Retina (tissue), 1 donor: ENCODE results near the gene KRTAP9-3.
"Not testable (repeated sequence)": the region's sequence is repeated elsewhere in the genome, so short reads cannot be mapped to it uniquely, and the experiment has no call there.

ENCODE experiments used
- DNase-seq: peaks from one replicate; pipeline ENCODE4 v3.0.0-alpha.2; 2016

KRTAP9-3 gene, protein sequence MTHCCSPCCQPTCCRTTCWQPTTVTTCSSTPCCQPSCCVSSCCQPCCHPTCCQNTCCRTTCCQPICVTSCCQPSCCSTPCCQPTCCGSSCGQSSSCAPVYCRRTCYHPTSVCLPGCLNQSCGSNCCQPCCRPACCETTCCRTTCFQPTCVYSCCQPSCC

DNA sequence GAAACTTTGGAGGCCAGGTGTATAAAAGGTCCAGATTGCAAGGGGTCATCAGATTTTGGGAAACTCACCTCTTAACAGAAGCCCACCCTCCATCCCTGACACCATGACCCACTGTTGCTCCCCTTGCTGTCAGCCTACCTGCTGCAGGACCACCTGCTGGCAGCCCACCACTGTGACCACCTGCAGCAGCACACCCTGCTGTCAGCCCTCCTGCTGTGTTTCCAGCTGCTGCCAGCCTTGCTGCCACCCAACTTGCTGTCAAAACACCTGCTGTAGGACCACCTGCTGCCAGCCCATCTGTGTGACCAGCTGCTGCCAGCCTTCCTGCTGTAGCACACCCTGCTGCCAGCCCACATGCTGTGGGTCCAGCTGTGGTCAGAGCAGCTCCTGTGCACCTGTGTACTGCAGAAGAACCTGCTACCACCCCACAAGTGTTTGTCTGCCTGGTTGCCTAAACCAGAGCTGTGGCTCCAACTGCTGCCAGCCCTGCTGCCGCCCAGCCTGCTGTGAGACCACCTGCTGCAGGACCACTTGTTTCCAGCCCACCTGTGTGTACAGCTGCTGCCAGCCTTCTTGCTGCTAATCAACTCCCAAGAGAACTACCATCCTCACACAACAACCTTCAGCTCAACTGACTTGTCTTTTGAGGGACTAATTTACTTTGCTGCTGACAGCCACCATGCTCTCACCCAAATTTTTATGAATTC is at the start of gene KRTAP9-3:
Gene KRTAP9-3, plus strand, starts transcription at position 51 of the 707 bp plus-strand sequence. Its CDS starts 53 bp downstream, at position 104.
- DNase-seq: not testable (repeated sequence)

DNA sequence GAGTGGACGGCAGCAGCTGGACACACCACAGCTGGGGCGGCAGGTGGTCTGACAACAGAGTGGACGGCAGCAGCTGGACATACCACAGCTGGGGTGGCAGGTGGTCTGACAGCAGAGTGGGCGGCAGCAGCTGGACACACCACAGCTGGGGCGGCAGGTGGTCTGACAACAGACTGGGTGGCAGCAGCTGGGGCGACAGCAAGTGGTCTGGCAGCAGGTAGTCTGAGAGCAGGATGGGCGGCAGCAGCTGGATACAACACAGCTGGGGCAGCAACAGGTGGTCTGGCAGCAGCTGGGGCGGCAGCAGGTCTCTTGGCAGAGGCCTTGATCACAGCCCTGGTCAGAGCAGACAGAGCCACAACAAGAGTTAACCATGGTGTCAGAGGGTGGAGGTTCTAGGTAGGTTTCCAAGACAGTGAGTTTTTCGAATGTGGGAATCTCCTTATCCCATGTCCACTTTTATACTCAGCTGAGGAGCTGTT is 47.7 kb upstream of the KRTAP9-3 start, which contains the start of gene KRTAP4-1:
Gene KRTAP4-1, minus strand, starts transcription at position 432 of the 482 bp plus-strand sequence. Its CDS starts 57 bp downstream, at position 375.
- DNase-seq: no peak

DNA sequence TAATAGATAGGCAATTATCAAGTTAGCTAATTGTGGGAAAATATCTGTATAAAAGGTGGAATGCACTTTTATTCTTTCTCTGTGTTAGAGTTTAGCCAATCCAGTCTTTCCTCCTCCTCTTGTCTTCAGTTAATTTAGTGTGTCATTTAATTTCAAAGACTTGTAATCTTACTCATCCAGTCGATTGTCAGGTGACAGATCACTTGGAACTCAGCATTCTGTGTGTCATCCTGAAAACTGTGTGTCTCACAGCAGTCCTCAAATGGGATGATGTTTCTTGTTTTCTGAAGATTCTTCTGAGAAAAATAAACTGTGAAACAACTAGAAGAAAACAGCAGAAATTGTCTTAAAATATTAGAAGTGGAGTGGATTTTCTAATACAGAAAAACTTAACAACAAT is 47.2 kb upstream of the KRTAP9-3 start:
- no peak for DNase-seq

DNA sequence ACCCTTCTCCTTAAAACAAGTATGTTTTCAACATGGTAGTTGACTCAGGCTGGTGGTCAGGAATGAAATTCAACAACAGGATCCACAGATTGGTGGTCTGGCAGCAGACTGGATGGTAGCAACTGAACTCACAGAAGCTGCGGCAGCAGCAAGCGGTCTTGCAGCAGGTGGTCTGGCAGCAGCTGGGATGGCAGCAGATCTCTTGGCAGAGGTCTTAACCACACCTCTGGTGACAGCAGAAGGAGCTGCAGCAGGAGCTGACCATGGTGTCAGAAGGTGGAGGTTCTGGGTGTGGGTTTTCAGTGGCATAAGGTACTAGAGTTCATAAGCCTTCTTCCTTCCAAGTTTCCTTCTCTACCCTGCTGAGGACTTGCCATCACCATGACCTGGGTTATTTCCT is 45.4 kb upstream of the KRTAP9-3 start:
- no peak for DNase-seq

DNA sequence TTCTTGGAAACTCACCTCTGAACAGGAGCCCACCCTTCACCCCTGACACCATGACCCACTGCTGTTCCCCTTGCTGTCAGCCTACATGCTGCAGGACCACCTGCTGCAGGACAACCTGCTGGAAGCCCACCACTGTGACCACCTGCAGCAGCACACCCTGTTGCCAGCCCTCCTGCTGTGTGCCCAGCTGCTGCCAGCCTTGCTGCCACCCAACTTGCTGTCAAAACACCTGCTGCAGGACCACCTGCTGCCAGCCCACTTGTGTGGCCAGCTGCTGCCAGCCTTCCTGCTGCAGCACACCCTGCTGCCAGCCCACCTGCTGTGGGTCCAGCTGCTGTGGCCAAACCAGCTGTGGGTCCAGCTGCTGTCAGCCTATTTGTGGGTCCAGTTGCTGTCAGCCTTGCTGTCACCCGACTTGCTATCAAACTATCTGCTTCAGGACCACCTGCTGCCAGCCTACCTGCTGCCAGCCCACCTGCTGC is 42.4 kb upstream of the KRTAP9-3 start, which contains the start of gene KRTAP9-1:
Gene KRTAP9-1, plus strand, starts transcription at position 51 of the 482 bp plus-strand sequence. Its CDS starts 0 bp downstream, at position 51.
- DNase-seq: not testable (repeated sequence)

DNA sequence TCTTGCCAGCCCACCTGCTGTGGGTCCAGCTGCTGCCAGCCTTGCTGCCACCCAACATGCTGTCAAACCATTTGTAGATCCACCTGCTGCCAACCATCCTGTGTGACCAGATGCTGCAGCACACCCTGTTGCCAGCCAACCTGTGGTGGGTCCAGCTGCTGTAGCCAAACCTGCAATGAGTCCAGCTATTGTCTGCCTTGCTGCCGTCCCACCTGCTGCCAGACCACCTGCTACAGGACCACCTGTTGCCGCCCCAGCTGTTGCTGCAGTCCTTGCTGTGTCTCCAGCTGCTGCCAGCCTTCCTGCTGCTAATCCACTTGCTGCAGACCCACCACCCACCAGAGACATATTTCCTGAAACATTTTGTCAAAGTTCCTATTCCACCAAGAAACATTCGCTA is 41.9 kb upstream of the KRTAP9-3 start:
- no peak for DNase-seq

DNA sequence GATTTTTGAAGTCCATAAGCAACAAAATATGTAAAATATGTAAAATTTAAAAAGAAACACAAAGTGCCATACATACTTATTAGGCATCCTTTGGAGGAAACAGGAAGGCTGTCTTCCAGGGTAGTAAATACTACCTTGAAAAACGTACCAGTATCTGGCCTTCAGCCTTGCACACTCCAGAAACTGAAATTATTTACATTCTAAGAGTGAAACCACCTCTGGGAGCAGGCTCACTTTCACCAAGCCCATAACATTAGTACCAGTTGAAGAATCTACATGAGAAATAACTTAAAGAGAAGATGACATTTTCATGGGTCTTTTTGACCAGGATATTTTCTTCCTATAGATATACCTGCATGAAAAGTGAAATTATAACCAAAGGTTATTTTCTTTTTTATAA is 36.2 kb upstream of the KRTAP9-3 start:
- no peak for DNase-seq

DNA sequence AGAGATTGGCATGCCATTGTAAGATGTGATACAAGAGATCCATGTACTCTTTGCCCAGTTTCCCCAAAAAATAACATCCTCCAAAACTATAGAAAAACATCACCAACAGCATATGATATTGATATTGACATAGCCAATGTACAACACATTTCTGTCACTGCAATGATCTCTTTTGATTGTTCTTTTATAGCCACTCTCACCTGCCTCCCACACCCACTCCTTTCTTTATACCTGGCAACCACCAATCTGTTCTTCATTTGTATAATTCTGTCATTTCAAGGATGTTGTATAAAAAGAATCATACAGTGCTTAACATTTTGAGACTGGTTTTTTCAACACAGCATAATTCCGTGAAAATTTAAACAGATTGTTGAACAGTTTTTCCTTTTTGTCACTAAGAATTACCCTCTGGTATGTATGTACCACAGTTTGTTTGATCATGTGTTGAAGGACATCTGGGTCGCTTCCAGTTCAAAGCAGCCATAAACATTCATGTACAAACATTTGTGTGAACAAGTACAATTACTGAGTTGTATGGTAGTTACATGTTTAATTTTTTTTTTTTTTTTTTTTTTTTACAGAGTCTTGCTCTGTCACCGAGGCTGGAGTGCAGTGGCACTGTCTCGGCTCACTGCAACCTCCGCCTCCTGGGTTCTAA is 32.7 kb upstream of the KRTAP9-3 start:
- DNase-seq: no peak

DNA sequence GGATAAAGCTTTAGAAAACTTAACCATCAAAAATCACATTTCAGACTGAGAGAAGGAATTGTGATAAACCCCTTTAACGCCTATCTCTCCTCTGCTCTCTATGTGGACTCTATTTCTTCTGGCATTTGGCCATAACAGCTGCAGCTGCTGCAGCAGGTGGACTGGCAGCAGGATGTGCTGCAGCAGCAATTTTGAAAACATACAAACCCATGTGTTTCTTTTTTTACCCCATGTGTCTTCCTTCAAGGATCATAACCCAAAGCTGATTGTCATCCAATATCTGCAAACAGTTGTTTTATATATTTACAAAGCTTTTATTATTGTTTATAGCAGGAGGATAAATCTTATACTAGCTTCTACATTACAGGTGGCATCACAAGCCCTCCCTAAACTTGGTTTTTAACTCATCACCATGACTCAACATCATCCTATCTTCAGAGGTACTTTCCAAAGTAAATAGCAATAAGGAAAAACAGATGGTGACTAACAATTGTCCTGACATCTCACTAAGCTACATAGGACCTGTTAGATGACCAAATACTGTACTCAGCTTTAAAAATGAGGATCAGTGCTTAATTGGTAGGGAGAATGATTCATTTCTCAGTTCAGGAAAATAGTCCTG is 20.3 kb upstream of the KRTAP9-3 start:
- no peak for DNase-seq

DNA sequence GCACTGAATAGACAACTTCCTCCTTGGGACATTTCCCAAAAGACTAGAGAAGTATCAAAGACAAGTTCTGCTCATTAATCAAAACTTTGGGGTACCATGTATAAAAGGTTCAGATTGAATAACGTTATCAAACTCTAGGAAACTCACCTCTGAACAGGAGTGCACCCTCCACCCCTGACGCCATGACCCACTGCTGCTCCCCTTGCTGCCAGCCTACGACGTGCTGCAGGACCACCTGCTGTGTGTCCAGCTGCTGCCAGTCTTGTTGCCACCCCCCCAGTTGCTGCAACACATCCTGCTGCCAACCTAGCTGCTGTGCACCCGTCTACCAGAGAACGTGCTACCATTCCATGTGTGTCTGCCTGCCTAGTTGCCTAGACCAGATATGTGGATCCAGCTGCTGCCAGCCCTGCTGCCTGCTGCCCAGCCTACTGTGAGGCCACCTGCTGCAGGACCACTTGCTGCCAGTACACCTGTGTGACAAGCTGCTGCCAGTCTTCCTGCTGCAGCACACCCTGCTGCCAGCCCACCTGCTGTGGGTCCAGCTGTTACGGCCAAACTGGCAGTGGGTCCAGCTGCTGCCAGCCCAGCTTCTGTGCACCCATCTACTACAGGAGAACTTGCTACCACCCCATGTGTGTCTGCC is 19.6 kb upstream of the KRTAP9-3 start:
- no peak for DNase-seq

DNA sequence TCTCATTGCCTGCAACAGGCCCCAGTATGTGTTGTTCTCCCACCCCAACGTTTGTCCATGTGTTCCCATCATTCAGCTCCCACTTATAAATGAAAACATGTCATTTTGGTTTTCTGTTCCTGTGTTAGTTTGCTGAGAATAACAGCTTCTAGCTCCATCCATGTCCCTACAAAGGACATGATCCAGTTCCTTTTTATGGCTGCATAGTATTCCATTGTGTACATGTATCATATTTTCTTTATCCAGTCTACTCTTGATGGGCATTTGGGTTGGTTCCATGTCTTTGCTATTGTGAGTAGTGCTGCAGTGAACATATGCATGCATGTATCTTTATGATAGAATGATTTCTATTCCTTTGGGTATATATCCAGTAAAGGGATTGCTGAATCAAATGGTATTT is 16.6 kb upstream of the KRTAP9-3 start:
- no peak for DNase-seq

DNA sequence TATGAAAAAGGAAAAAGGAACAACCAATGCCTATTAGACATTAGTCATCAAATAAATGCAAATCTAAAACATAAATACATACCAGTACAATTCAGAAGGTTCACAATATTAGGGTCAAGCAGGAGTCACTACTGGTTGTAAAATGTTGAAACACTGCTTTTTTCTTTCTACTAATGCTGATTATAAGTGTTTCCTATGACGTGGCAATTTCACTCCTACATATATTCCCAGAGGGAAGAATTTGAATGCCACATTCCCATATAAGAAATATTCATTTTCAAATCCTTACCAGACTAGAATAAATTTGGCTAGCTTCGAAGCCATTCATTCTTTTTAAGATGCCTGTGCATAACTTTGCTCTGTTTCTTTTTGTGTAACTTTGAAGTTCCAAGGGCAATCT is 8.4 kb upstream of the KRTAP9-3 start:
- no peak for DNase-seq

DNA sequence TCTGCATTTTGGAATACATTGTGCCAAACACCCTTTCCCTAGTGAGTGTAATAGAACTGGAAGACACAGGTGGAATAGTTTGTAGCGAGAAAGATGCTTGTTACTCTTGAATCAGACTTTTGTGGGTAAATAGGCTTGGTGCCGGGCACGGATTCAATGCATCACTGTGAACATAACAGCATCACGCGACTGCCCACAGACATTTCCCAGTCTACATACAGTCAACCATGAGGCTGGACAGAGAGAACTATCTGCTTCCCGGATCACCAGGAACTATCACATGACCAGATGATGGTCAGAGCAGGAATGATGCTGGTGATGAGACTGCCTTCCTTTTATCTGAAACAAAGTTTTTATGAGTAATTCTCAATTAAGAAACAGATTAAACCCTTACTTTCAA is 6.2 kb upstream of the KRTAP9-3 start:
- DNase-seq: no peak

DNA sequence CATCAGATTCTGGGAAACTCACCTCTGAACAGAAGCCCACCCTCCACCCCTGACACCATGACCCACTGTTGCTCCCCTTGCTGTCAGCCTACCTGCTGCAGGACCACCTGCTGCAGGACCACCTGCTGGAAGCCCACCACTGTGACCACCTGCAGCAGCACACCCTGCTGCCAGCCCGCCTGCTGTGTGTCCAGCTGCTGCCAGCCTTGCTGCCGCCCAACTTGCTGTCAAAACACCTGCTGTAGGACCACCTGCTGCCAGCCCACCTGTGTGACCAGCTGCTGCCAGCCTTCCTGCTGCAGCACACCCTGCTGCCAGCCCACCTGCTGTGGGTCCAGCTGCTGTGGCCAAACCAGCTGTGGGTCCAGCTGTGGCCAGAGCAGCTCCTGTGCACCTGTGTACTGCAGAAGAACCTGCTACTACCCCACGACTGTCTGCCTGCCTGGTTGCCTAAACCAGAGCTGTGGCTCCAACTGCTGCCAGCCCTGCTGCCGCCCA is 5.6 kb upstream of the KRTAP9-3 start, which contains the start of gene KRTAP9-2:
Gene KRTAP9-2, plus strand, starts transcription at position 51 of the 498 bp plus-strand sequence. Its CDS starts 7 bp downstream, at position 58.
- not testable (repeated sequence) for DNase-seq

DNA sequence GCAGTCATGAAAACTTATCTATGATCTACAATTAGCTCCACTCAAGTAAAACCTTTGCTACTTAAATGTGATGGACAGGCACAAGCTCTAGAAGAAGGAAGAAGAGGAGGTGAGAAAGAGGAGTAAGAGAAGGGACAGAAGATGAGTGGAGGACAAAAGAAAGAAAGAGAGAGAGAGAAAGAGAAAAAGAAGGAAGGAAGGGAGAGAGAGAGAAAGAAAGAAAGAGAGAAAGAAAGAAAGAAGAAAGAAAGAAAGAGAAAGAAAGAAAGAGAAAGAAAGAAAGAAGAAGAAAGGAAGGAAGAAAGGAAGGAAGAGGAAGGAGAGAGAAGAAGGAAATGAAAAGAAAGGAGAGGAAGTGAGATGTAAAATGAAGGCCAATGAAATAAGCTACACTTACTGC is 2.2 kb upstream of the KRTAP9-3 start:
- no peak for DNase-seq

DNA sequence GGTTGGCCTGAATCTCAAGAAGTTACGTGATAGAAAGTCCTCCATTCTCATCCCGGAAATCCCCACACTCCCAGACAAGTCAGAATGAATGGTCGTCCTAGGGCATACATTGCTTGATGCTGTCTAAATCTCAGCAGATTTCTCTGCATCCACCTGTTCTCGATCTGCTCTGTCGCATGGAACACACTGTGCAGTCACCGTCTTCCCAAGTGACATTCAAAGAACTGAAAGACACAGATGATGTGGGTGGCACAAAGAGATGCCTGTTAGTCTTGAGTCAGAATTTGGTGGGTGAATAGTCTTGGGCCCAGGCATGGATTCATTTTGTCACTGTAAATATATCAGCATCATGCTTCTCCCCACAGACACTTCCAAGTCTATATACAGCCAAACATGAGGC is 518 bp upstream of the KRTAP9-3 start:
- DNase-seq: no peak

DNA sequence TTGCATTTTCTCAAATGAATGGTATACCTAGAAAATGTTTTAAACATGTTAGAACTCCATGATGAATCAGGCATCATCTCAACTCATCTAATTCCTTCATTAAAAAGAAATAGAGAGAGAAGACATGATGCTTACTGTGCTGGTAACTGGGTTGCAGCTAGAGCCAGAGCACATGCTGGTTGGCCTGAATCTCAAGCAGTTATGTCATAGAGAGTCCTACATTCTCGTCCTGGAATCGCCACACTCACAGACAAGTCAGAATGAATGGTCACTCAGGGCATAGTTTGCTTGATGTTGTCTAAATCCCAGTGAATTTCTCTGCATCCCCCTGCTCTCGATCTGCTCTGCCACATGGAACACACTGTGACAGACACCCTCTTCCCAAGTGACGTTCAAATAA is 4.9 kb downstream of the KRTAP9-3 start:
- not testable (repeated sequence) for DNase-seq

DNA sequence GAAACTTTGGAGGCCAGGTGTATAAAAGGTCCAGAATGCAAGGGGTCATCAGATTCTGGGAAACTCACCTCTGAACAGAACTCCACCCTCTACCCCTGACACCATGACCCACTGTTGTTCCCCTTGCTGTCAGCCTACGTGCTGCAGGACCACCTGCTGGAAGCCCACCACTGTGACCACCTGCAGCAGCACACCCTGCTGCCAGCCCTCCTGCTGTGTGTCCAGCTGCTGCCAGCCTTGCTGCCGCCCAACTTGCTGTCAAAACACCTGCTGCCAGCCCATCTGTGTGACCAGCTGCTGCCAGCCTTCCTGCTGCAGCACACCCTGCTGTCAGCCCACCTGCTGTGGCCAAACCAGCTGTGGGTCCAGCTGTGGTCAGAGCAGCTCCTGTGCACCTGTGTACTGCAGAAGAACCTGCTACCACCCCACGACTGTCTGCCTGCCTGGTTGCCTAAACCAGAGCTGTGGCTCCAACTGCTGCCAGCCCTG is 5.7 kb downstream of the KRTAP9-3 start, which contains the start of gene KRTAP9-8:
Gene KRTAP9-8, plus strand, starts transcription at position 51 of the 489 bp plus-strand sequence. Its CDS starts 53 bp downstream, at position 104.
- not testable (repeated sequence) for DNase-seq

DNA sequence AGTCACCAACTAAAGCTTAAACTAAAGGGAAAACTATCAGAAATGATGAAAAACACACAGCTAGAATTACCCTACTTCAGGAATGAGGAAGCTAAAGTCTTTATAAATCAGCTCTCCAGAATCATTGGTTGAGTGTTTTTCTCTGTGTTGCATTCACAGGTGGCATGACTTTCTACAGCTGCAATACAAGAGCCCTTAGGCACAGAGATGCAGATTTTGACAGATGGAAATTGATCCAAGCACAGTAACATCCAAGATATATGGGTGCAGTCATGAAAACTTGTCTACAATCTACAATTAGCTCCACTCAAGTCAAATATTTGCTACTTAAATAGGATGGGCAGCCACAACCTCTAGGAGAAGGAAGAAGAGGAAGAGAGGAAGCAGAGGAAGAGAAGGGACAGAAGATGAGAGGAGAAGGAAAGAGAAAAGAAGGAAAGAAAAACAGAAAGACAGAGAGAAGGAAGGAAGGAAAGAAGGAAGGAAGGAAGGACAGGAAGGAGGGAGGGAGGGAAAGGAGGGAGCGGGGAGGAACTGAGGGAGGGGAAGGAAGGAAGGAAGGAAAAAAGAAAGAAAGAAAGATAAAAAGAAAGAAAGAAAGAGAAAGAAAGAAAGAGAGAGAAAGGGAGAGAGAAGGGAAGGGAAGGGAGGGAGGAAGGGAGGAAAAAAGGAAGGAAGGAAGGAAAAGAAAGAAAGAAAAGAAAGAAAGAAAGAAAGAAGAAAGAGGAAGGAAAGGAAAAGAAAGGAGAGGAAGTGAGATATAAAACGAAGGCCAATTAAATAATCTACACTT is 14.9 kb downstream of the KRTAP9-3 start:
- DNase-seq: not testable (repeated sequence)

DNA sequence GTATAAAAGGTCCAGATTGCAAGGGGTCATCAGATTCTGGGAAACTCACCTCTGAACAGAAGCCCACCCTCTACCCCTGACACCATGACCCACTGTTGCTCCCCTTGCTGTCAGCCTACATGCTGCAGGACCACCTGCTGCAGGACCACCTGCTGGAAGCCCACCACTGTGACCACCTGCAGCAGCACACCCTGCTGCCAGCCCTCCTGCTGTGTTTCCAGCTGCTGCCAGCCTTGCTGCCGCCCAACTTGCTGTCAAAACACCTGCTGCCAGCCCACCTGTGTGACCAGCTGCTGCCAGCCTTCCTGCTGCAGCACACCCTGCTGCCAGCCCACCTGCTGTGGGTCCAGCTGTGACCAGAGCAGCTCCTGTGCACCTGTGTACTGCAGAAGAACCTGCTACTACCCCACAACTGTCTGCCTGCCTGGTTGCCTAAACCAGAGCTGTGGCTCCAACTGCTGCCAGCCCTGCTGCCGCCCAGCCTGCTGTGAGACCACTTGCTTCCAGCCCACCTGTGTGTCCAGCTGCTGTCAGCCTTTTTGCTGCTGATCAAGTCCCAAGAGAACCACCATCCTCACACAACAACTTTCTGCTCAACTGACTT is 17.5 kb downstream of the KRTAP9-3 start, which contains the start of gene KRTAP9-4:
Gene KRTAP9-4, plus strand, starts transcription at position 51 of the 604 bp plus-strand sequence. Its CDS starts 34 bp downstream, at position 85.
- not testable (repeated sequence) for DNase-seq
